ENCODE results near the gene DUOXA1.
"Not testable (repeated sequence)": the region's sequence is repeated elsewhere in the genome, so short reads cannot be mapped to it uniquely, and the experiment has no call there.

The DUOXA1 gene

DNA sequence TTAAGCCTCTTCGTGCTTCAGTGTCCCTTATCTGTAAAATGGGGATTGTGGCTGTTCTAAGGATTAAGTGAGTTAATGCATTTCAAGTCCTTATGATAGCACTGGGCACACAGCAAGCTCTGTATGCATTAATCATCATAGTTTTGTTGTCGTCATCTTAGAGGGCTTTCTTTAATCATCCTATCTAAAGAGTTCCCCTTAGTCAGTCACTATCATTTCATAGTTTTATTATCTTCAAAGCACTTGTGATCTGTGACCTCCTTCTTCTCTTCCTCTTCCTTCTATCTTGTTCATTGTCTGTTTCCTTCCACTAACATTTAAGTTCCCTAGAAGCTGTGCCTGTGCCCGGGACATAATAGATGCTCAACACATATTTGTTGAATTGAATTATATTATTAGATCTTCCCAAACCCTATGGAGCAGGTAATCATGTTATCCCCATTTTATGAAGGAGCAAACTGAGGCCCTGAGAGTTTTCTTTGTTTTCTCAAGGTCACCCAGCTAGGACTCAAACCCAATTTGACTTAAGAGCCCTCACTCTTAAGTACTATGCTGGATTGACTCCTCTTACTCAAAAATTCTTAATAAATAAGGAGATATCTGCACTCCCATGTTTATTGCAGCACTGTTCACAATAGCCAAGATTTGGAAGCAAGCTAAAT lies 39.8 kb downstream of the DUOXA1 start:
- no peak for DNase-seq (ENCODE audit: low spot score)

DNA sequence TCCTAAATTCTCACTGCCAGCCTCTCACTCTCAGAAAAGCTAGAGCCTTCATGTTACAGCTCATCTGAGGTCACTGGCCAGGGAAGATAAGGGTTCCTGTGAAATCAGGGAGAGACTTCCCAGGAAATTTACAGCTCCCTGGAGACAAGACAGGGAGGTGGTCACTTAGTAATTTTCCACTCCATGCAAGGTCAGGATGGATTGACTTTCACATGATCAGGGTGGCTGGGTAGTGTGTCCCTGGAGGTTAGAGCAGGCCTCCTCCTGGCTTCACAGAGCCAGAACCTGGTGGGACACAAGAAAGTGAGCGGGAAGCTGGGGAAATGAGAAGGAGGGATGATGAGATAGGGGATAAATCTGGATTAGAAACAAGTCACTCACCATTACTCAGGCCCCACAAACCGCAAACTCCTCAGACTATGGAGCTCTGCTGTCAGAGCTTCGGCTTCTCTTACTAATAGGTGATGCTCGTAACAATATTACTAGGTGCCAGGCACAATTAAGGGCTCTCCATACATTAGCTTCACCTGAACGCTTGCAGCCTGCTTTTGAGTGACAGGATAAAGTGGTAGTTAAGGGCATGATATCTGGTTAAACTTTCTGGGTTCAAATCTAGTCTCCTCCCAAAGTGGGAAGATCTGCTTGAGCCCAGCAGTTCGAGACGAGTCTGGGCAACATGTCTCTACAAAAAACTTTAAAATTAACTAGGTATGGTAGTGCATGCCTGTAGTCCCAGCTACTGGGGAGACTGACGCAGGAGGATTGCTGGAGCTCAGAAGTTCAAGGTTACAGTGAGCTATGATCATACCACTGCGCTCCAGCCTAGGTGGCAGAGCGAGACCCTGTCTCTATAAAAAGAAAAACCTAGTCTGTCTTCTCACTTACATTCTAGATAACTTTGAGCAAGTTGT lies 40.6 kb downstream of the DUOXA1 start:
- DNase-seq (ENCODE audit: low spot score), result peak; percentile 57

DNA sequence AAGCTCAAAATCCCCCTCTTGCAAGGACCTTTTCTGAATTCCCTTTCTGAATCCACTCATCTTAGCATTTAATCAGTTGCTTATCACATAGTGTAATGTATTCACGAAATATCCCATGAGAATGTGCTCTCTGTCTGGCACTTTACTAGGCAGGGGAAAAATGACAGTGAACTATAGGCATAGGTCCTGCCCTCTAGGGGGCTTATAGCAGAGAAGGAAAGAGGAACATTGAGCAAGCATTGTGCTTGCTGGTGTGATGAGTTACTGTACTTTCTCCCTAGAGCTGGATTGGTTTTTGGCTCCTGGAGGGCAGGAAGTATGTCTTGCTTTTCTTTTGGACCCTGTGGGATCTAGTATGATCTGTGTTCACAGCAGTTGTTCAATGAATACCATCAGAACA lies 42.2 kb downstream of the DUOXA1 start:
- no peak for DNase-seq (ENCODE audit: low spot score)

DNA sequence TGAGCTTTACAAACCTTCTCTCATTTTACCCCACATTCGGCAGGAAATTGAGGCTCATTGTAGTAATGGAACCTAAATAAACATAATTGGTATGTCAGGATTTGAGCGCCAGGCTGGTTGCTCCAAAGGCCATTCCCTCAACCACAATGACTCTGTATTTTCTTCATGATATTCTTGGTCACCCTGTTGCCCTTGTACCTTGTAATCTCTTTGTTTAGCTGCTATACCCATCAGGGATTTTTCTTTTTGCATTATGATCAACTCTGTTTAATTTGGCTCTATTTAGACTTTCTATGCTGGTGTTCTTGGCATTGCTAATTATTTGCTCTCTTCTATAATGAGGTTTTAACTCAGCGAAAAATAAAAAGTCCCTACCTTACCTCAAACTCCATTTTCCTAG lies 45.5 kb downstream of the DUOXA1 start:
- DNase-seq (ENCODE audit: low spot score), result no peak

DNA sequence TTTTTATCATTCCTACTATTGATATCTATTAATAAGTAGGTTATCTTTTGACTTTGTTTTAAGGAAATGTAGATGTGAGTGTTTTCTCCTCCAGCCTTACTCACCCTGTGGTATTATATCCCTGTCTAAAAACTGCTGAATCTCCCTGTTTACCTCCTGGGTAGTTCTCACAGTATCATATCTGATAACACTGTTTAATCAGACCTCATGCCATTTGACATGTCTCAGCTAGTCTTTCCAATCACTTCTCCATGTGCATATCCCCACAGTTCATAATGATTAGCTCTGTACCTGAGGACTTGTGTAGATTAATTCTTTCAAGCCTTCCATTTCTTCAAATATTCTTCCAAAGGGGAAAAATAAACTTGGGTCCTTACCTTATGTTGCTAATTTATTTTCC lies 46.5 kb downstream of the DUOXA1 start:
- DNase-seq (ENCODE audit: low spot score), result no peak

DNA sequence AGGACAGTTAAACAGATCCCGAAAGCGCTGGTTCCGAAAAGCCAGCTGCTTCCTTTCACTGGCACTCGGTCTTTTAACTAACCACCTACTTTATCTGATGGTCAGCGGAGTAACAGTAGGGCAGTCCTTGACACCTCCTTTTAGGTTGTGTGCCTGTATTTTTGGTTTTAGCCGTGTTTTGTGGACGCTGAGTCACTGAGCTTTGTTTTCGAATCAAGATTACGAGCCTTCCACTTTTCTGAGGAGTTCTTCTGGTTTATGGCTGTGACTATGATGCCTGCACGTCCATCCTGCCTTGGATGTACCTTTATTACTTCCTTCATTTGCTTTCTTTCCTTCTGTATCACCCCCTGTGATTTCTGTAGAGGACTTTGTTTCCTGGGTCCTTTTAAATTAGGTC lies 47.3 kb downstream of the DUOXA1 start:
- not testable (repeated sequence) for DNase-seq (ENCODE audit: low spot score)

DNA sequence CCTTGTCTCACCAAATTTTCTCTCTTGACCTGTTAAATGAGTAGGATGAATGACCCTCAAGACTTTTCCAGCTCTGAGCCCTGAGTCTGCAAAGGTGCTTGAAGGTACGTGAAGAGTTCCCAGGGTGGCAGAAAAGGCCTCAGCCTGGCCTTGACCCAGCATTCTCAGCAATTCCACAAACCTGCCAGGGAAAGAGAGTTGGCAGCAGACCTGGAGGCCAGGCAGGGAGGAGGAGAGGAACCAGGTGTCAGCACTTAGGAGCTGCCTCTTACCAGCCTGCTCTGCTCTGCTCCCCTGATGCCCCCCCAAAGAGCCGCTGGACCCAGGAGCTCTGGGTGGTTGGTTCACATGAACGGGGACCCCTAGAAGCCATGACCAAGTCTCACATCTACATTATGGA lies 49.1 kb downstream of the DUOXA1 start:
- DNase-seq (ENCODE audit: low spot score), result not testable (repeated sequence)

DNA sequence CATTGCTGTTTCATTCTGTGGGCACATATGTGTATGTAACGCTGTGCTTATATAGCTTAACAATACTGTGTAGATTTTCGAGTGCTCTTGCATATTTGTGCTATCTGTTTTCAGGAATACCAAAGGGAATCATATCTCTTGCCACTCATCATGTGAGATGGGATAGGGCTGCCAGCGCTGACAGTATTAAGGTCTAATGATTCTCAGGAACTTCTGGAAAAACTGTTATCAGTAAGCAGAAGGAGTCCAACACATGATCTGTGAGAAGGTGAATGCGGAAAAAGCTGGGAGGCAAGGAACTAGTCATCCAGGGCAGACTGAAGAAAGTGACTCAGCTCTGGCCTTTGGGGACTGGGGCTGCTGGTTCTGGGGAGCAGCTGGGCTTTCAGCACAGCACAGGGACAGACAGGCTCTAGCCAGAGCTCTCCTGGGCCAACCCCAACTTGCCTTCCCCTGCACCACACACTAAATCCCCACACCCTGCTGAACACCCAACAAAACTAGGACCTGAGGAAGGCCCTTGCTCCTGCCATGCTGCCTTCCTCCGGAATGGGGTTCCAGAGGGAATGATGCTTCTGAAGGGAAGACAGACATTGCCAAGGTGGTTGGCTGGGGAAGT lies 49.9 kb downstream of the DUOXA1 start:
- not testable (repeated sequence) for DNase-seq (ENCODE audit: low spot score)

DNA sequence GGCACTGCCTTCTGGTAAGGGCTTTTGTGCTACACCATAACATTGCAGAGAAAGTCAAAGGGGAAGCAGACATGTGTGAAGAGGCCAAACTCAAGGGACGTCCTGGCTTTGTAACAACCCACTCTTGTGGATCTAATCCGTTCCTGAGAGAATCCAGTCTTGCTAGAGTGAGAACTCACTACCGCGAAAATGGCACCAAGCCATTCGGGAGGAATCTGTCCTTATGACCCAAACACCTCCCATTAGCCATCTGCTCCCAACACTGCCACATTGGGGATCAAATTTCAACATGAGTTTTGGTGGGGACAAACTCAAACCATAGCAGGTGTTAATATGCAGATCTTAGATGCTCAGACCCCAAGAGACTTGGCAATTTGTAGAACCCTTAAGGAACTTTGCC lies 50.5 kb downstream of the DUOXA1 start:
- DNase-seq (ENCODE audit: low spot score), result not testable (repeated sequence)

DNA sequence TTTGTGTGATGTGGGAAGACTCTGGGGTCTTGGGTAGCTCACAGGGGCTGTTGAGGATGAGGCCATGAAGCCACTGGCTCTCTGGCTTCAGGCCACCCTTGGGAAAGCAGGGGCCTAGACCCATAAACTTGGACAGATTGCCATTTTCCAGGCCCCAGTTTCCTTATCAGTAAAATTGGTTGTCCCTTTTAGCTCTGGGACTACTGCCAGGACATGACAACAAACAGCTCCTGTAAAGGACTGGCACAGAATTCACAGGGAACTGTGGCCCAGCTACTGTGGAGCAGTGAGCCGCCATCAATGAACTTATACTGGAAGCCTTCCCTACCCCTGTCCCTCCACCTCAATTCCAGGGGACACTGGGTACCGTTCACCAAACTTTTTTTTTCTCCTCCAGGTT lies 52.3 kb downstream of the DUOXA1 start:
- DNase-seq (ENCODE audit: low spot score), result not testable (repeated sequence)

DNA sequence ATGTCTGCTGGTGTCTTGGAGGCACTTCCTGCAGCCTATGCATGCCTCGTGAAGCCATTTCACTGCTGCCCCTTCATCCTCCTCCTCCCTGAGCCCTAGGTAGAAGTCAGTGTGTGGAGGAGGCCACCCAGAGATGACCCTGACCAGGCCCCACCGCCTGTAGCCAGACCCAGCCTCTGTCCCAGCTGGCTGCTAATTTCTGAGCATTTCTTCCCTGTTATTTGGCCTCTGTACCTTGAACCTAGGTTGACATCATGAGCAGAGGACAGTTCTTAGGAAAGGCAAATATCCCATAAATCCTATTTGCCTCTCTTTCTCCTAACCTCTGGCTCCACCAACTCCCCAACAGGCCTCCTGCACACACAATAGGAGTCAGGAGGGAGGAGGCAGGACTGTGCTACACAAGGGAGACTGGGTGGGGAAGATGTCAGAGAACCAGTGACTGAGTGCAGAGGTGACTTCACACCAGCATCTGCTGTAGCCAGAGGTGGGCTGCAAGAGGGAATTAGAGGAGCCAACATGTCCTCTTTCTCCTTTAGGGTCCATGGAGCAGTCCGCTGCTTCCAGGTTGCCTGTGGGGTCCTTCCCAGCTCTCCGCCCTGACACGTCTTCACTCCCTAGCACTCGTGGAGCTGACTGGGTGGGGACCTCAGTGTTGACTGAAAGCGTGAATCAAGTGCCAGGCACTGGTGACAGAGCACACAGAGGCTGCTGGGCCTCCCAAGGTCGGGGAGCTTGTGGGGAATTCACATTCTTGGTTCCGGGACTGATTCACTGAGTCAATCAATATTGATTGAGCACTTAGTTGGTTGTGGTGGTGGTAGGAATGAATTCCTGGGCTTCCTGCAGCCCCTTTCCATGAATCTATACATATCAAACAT lies 54.0 kb downstream of the DUOXA1 start:
- DNase-seq (ENCODE audit: low spot score), result not testable (repeated sequence)

DNA sequence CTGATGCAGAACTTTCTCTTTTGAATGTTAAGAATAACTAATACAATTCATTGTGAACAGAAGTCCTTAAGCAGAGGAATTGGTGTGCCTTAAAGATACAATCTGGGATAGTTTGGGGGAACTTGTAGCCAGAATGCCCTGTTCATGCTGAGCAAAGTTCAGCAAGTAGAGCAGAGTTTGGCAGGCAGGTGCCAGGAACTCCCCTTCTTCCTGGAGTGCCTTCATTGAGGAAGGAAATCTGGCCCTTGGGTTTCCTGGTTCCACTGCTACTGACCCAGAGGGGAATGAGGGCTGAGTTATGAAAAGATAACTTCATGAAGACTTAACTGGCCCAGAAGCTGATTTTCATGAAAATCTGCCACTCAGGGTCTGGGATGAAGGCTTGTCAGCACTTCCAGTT lies 56.1 kb downstream of the DUOXA1 start:
- not testable (repeated sequence) for DNase-seq (ENCODE audit: low spot score)

DNA sequence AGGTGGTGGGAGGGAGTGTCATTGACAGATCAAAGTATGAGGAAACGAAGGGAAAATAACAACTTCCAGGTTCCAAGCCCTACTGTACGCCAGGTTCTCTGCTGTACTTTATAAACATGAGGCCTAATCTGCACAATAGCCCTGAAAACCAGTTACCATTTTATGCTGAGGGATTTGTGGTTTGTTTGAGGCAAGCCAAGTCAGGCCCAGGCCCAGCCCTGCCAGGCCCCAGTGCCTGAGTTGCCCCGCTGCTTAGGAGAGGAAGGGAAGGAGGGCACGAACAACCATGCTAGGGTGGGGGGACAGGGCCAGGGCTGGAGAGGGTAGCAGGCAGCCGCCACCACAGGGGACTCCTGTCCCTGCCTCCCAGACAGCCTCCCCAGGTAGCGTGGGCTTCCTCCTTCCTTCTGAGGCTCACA lies 59.7 kb downstream of the DUOXA1 start:
- DNase-seq (ENCODE audit: low spot score), result not testable (repeated sequence)
